Measurements from ENCODE around the gene SYT7. TPM values are rescaled to one million over a fixed set of nuclear protein-coding genes. Genes with fewer than 3 reads are reported as not detected.

SYT7 gene
- total RNA-seq, 1 donor from 2014 or later = 1.3 TPM

DNA sequence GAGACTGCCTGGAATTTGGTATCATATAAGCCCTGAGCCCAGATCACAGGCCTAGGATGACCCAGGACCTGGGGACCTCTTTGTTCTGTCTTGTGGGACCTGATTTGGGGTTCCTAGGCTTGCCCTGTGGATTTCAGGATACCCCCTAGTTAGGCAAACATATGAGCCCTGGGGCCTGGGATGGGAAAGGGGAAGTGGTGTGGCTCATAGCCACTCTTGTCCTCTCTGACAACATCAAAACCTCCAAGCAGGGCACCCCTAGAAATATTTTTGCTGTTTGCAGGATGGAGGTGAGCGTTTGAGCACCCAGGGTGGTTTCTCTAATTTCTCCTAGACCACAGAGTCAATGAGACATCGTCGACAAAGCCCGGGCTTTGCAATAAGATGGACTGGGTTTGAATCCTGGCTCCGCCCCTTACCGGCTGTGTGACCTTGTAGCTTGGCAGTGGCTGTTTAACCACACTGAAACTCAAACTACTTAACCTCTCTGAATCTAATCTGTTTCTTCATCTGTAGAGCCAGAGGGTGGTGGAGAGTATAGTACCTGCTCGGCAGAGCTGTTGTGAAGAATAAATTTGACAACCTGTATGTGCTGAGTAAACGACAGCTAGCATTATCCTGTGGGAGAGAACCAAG is 77.6 kb downstream of the SYT7 start:
- no peak for DNase-seq (ENCODE audit: extremely low read depth, low read depth, low spot score)

DNA sequence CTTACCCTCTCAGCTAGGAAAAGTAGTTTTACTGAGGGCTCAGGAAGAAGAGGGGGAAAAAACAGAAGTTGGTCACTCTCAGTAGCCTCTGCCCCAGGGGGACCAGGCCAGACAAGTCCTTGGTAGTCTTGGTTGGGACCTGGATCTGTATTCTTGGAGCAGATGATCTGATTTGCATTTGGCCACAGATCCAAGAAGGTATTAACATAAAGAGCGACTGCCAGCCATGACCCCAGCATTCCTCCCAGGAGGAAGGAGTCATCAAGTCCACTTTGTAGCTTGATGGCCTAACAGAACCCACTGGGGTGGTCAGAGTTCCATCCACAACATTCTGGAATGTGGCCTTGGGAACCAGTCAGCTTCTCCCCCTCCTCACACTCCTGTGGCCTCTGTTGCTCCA is 78.4 kb downstream of the SYT7 start:
- no peak for DNase-seq (ENCODE audit: extremely low read depth, low read depth, low spot score)

DNA sequence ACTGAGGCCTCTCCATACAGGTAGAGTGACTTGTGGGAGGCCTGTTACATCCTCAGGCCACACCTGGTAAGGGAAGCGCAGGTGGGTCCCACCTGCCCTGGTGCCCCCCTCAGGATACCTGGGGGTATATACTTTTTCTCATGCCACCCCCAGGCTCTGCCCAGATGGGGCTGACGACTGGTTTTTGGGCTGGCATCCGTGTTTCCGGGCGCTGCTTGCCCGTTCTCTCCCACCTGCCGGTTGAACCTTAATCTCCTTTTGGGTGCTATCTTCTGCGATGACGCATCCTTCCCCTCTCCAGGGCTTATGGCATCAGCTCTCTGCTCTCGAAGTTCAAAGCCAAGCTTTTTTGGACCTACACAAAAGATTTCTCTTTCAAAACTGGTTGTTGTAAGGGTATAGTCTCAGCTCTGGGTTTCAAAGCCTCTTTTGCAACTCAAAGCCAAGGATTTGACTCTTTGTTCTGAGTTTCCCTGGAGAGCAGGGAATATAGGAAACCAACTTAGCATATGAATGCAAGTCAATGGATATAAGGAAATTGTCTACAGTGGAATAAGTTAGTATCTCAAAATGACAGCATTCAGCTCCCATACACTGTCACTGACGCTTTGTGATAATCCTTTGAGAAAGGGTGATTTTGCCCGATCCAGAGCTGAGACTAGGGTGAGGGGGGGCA is 80.9 kb downstream of the SYT7 start:
- no peak for DNase-seq (ENCODE audit: extremely low read depth, low read depth, low spot score)

DNA sequence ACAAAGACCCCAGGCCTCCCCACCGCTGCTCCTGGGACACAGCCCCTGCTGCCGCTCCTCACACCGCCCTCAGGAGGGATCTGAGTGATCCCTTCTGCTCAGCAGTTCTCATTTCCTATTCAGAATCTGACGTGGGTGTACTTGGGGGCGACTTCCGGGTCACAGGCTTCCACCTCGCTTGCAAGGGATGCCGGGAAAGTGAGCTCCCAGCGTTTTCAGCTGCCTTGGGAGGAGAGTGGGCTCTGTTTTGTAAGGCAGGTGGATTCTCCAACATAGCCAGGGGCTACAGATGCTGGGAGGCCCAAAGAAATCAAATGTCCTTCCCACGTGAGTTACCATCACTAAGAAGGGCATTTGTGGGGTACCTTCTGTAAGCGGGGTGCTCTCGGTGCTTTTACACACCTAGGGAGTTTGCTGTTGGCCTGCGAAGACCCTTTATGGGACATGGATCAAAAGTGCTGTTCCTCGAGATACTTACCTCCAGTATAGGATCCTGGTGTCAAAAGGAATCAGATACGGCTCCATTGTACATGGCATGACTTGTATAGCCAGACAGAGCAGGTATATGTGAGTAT is 82.0 kb downstream of the SYT7 start:
- DNase-seq (ENCODE audit: extremely low read depth, low read depth, low spot score) = no peak

DNA sequence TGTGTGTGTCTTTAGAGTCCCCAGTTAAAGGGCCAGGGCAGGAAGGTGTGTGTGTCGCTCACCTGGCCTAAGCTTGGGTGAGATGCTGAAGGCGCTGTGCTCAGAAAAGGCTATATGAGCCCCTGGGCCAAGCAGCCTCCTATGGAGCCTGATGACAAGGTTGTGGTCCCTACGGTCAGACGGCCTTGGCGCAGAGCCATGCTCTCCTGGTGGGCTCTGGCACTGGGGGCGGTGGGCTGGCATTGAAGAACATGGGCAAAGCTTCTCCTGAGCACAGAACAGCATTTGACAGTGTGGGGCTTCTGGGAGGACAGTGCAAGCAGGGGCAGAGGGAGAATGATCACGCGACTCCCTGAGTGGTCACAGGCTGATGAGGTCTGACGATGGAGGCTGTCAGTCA is 83.0 kb downstream of the SYT7 start:
- no peak for DNase-seq (ENCODE audit: extremely low read depth, low read depth, low spot score)

DNA sequence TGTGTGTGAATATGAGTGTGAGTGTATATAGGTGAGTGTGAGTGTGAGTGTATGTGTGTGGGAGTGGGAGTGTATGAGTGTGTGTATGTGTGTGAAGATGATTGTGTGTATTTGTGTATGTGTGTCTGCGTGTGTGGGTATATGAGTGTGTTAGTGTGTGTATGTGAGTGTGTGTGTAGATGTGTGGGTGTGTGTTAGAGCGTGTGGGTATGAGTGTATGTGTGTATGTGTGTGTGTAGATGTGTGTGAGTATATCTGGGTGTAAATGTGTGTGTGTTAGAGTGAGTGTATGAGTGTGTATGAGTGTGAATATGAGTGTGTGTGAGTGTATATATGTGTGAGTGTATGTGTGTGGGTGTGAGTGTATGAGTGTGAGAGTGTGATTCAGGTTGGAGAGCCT is 83.4 kb downstream of the SYT7 start:
- DNase-seq (ENCODE audit: extremely low read depth, low read depth, low spot score) = no peak

DNA sequence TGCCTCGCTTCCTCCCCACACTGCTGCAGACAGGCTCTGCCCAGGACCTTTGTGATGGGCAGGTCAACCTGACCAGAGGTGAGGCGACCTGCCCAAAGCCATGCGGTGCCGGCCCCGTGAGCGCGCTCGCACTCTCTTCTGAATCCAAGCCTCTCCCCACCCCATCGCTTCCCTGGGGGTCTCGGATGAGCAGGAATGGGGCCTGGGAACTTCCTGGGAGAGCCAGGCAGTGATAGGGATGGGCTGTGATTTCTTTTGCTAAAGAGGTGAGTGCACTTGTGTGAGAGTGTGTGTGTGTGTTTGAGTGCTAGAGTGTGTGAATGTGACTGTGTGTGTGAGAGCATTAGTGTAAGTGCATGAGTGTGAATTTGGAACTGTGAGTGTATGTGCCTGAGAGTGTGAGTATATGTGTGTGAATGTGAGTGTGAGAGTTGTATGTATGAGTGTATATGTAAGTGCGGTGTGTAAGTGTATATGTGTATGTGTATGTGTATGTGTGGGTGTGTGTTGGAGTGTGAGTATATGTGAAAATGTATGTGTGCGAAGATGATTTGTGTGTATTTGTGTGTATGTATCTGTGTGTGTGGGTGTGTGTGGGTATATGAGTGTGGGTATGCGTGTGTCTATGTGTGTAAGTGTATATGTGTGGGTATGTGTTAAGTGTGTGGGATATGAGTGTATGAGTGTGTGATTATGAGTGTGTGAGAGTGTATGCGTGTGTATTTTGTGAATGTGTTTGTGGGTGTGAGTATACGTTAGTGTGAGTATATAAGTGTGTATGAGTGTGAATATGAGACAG is 84.1 kb downstream of the SYT7 start:
- no peak for DNase-seq (ENCODE audit: extremely low read depth, low read depth, low spot score)

DNA sequence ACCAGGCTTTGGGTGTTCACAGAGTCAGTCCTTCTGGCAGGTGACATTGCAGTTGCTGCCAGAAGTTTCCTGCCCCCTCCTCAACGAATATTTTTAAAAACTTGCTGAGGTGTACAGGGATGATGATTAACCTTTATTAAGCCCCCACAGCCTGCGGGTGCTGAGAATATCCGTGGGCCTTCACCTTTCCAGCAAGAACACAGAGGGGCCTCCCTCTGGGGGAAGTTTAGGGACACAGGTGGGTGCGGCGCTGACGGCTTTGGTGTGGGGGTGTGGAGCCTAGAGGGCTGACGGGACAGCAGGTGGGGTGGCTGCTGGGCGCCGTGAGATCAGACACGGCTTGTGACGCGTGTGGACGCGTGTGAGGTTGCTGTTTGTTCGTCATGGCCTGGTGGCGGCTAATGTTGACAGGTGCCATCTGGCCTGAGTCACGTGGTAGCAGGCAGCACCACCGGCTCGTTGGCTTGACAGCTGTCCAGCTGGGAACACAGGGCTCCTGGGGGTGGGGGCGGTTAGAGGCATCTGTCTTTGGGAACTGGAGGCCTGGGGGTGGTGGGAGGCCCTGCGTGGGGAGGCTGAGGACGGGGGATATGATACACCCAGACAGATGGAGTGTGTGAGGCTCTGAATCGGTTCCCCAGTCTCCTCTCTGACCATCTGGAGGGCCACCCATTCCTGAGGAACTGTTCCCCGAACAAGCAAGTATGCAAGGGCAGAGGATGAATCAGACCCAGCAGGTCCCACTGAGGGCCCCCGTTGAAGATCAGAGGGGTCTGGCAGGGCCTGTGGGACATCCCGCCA is 84.9 kb downstream of the SYT7 start:
- no peak for DNase-seq (ENCODE audit: extremely low read depth, low read depth, low spot score)

DNA sequence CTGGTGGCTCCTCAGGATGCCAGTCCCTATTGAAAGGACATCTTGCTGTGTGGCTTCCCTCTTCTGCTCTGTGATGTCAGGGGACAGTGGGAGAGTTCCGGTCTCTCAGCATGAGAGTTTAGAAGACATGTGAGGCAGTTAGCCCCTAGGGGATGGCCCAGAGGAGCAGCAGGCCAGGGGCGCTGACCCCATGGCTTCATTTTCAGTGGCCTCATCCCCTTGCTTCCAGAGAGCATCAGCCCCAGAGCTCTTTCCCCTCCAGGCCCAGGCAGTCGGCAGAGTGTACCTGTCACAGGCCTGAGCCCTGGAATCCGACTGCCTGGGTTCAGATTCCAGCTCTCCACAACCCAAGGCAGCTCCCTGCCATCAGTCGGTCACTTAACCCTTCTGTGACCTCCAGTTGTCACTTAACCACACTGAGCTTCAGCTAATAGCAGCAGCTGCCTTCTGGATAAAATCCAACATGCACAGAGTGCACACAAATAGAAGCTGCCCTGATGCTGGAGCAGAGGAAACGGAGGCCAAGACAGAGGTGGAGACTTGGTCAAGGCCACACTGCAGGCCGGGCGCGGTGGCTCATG is 86.4 kb downstream of the SYT7 start:
- no peak for DNase-seq (ENCODE audit: extremely low read depth, low read depth, low spot score)

DNA sequence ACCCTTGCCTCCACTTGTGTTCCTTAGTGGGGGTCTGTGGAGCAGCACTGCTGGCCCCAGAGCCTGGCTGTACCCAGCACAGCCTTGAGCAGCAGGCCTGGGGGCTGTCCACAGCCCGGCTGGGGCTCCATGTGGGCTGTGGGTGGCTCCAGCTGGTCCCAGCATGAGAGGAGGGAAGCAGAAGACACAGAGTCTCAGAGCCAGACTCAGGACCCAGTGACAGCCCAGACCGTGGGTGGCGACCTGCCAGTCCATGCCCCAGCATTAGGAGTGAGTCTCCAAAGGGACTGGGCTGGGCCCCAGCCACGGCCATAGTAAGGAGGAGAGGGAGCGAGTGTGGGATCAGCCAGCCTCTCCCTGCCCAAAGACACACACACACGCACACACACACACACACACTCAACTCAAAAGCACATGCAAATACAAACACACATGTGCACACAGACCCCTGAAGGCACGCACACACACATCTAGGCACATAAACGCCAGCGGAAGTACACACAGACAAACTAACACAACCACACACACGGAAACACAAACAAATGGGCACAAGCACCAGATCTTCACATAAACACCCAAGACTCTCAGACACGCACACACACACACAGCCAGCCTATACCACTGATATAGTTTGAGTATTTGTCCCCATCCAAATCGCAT is 89.0 kb downstream of the SYT7 start:
- no peak for DNase-seq (ENCODE audit: extremely low read depth, low read depth, low spot score)

DNA sequence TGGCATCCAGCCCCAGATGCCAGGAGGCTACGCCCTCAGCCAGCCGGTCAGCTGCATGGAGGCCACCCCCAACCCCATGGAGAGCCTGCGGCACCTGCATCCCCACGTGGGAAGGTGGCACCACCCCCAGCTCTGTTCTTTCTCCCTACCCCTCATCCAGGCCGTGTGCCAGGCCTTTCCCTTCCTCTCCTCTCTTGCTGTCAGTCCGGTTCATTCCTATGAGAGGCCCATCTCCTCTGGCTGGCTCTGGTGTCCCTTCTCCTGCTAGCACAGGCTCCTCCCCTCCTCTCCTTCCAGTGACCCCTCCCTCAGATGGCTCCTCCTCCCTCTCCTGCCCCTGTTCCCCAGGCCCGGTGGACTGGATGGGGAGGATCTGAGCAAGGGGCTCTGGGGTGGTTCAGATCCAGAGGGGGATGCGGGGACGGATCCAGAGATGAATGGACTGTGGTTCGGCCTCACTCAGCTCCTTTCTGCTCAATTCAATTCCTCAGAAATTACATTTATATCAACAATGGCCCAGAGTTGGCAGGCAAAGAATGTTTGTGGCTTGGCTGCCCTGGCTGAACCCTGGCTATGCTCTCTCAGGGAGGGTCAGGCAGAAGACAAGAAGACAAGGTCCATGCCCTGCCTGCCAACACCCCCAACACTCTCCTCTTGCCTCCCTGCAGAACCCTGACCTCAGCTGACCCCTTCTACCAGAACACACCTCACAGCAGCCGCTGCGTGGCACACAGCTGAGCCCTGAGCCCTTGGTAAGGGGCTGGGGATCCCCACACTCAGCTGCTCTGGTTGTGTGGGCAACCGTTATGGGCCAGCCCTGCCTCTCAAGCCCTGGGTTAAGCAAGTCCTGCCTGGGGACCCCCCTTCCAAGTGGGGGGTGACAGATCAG is 90.8 kb downstream of the SYT7 start:
- DNase-seq (ENCODE audit: extremely low read depth, low read depth, low spot score) = no peak

DNA sequence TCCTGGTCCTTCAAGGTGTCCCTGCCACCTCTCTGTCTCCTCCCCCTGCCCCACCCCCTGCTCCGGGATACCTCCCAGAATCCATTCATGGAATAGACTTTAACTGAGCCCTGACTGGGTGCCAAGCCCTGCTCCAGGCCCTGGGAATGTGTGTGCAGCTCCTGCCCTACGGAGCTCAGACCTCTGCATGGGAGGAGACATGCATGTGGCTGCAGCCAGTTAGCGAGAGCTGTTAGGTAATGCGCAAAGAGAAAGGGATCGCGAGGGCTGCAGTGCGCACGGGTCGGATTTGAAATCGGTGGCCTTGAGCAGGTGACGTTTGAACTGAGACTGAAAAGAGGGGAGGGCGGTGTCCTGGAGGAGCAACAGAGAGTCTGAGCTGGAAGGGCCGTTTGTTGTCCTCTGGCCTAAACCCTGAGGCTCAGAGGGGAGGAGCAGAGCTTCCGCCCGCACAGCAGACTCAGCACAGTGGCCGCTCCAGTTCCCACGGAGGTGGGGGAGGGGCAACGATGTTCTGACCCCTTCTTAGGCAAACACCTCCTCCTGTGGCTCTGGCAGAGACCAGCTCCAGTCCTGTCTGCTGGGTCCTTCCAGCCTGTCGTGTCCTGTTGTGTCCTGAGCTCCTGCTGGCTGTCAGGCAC is 92.1 kb downstream of the SYT7 start:
- no peak for DNase-seq (ENCODE audit: extremely low read depth, low read depth, low spot score)

DNA sequence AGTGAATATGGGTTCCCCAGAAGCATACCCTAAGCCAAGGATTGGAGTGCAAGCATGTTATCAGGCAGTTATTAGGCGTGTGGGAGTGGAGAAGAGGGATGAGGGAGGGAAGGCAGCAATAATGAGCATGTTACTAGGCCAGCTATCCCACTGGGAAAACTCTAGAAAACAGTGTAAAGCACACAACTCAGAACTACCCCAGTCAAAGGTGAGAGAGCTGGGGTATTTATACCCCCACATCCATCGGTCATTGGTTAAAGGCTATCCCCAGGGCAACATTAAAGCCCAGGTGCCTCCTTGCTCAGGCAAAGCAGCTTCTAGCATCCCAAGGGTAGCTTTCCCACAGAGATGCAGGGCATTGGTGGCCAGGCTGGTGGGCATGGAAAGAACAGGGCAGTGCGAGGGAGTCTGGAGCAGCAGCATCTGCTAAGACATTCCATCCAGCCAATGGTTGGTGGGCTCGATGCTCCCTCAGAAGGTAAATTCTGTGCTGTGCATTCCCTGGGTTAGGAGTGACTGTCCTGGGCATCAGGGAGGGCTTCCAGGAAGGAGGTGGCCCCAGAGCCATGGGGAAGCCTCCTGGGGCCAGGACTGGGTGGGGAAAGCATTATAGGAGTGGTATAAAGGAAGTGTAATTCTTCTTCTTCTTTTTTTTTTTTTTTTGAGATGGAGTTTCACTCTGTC is 93.4 kb downstream of the SYT7 start:
- DNase-seq (ENCODE audit: extremely low read depth, low read depth, low spot score) = no peak

DNA sequence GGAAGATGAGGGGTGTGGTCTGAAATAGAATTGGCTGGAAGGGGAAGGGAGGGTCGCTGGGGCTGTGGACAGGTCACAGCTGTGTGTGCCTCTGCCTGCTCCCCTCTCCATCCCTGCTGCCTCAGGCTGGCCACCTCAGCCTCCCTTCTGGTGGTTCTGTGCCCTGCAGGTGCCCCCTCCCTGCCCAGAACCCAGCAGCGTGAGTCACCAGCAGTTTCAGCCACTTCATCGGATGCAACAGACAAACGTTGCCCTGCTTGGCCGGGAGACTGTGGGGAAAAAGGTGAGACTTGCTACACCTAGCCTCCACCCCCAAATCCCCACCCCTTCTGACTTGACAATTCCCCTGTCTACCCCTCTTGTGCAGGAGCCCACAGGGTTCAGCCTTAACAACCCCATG is 94.1 kb downstream of the SYT7 start:
- no peak for DNase-seq (ENCODE audit: extremely low read depth, low read depth, low spot score)

DNA sequence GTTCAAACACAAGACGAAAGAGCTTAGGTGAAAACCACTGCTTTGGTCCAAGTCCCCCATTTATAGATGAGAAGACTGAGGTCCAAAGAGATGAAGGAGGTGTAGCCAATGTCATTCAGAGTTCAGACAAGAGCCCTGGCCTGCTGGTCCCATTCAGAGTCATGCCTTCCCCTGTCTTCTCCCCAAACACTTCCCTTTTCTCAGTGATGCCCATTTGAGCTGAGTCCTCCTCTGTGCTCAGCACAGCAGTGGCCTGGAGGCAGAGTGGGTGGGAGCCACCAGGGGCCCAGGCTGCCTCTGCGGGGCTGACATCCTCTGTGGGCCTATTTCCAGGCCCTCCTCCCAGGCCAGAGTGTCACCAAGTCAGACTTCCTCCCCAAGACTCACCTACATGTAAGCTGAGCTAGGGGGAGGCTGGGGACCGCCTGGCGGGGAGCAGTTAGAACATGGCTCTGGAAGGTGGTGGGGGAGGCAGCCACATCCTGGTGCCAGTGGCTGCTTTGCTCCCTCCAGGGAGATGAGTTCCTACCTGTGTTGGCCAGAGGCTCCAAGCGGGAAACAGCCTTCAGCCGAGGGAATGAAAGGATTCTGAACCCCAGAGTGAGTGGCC is 94.8 kb downstream of the SYT7 start:
- no peak for DNase-seq (ENCODE audit: extremely low read depth, low read depth, low spot score)

DNA sequence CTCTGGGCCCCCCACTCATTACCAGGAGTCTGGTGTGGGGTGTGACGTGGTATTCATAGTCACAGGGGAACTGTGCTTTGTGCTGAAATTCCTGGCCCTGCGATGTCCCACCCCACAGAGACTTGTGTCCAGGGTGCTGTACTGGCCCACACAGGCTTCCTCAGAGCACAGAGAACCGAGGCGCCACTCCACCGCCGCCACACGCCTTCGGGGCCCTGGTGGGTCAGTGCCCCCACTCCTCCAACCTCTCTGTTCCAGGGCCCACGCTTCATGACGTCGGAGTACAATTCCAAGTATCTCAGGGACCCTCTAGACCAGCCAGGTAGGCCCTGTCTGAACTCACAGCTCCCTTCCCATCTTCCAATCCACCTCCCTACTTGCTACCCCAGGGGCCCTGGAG is 95.8 kb downstream of the SYT7 start:
- no peak for DNase-seq (ENCODE audit: extremely low read depth, low read depth, low spot score)

DNA sequence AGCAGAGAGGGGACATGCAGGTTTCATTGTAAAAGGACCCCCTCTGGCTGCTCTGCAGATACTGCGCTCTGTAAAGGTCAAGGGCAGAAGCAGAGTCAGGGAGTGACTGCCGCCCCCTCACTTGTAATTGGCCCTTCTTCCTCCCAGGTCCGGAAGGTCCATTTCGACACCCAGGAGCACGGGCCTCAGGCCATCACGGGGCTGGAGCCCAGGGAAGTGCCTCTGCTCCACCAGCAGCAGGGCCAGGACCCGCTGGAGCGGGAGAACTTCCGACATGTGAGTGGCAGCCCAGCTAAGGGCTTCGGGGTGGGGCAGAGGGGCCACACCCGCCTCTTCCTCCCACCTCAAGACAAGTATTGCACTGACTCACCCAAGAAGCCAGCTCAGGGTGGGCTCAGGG is 96.3 kb downstream of the SYT7 start:
- DNase-seq (ENCODE audit: extremely low read depth, low read depth, low spot score) = no peak

DNA sequence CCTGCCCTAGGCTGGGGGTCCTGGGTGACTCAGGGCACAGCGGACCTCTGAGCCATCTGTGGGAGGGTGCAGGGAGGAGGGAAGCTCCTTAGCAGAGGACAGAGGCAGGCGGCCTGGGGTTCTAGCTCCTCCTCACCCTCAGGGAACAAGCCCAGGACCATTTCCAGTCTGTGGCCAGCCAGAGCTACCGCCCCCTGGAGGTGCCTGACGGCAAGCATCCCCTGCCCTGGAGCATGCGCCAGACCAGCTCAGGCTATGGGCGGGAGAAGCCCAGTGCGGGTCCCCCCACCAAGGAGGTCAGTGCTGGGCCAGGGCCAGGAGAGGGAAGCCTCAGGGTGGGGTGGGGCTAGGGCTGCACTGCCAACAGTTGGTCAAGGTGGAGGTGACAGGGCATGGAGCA is 98.4 kb downstream of the SYT7 start:
- no peak for DNase-seq (ENCODE audit: extremely low read depth, low read depth, low spot score)

All from glomerular endothelial cell (primary cell).